Neural progenitor cell (in vitro differentiated cells): Measurements from ENCODE around the gene WNT9A. TPM values are rescaled to one million over a fixed set of nuclear protein-coding genes. Genes with fewer than 3 reads are reported as not detected.
"Not testable (repeated sequence)": the region's sequence is repeated elsewhere in the genome, so short reads cannot be mapped to it uniquely, and the experiment has no call there.

Experiments used
- DNase-seq: peaks from one replicate; pipeline ENCODE4 v3.0.0-alpha.2; 2016; ENCODE audit warnings: low spot score
- H2AFZ ChIP-seq: fragments of 200-600 bp; sonication (generic); replicated peaks from 2 replicates; pipeline ENCODE4 v1.6.1; 2016; ENCODE audit warnings: antibody characterized with exemption
- H3F3A ChIP-seq: fragments of 200-600 bp; sonication (generic); 2 replicates; pipeline ENCODE4 v1.6.1; 2016; ENCODE audit warnings: antibody characterized with exemption, low read depth
- H3K27ac ChIP-seq: fragments of 200-600 bp; sonication (generic); 2 replicates; pipeline ENCODE4 v1.5.1; 2016; ENCODE audit warnings: mild to moderate bottlenecking
- H3K27me3 ChIP-seq: fragments of 200-600 bp; sonication (generic); 2 replicates; pipeline ENCODE4 v1.6.1; 2016; ENCODE audit warnings: mild to moderate bottlenecking, moderate library complexity
- H3K36me3 ChIP-seq: fragments of 200-600 bp; sonication (generic); 2 replicates; pipeline ENCODE4 v1.5.1; 2016
- H3K4me1 ChIP-seq: fragments of 200-600 bp; sonication (generic); 2 replicates; pipeline ENCODE4 v1.6.1; 2016; ENCODE audit warnings: mixed run types
- H3K4me2 ChIP-seq: fragments of 200-600 bp; sonication (generic); 2 replicates; pipeline ENCODE4 v1.6.1; 2016
- H3K4me3 ChIP-seq: fragments of 200-600 bp; sonication (generic); 2 replicates; pipeline ENCODE4 v1.5.1; 2016
- H3K79me2 ChIP-seq: fragments of 200-600 bp; sonication (generic); 2 replicates; pipeline ENCODE4 v1.6.1; 2016; ENCODE audit warnings: low read depth
- H3K9ac ChIP-seq: fragments of 200-600 bp; sonication (generic); 2 replicates; pipeline ENCODE4 v1.6.1; 2016
- H3K9me3 ChIP-seq: fragments of 200-600 bp; sonication (generic); 2 replicates; pipeline ENCODE4 v1.5.1; 2016; ENCODE audit warnings: low read depth
- H4K20me1 ChIP-seq: fragments of 200-600 bp; sonication (generic); 2 replicates; pipeline ENCODE4 v1.6.1; 2016; ENCODE audit warnings: low read depth
- H3K27ac Mint-ChIP-seq: 3 replicates; pipeline ENCODE4 v1.8.0; 2021; ENCODE audit warnings: mixed read lengths
- H3K27me3 Mint-ChIP-seq: 2 replicates; pipeline ENCODE4 v1.8.0; 2022; ENCODE audit warnings: low read depth, mild to moderate bottlenecking, inconsistent platforms, moderate library complexity, mixed read lengths; ENCODE audit not compliant: insufficient read depth
- H3K36me3 Mint-ChIP-seq: 3 replicates; pipeline ENCODE4 v1.8.0; 2021; ENCODE audit warnings: mixed read lengths
- H3K4me1 Mint-ChIP-seq: 3 replicates; pipeline ENCODE4 v1.8.0; 2021; ENCODE audit warnings: mixed read lengths
- H3K4me3 Mint-ChIP-seq: 3 replicates; pipeline ENCODE4 v1.8.0; 2021; ENCODE audit warnings: mild to moderate bottlenecking, moderate library complexity, mixed read lengths
- H3K9me3 Mint-ChIP-seq: 3 replicates; pipeline ENCODE4 v1.8.0; 2020; ENCODE audit warnings: mixed read lengths
- EZH2 ChIP-seq: fragments of 200-600 bp; sonication (generic); IDR thresholded peaks from 2 replicates; pipeline ENCODE4 v1.6.1; 2017; ENCODE audit warnings: antibody characterized with exemption, mild to moderate bottlenecking, moderate library complexity
- EZH2phosphoT487 ChIP-seq: fragments of 200-600 bp; sonication (generic); IDR thresholded peaks from 2 replicates; pipeline ENCODE4 v1.6.1; 2017; ENCODE audit warnings: antibody characterized with exemption
- total RNA-seq: library from RNA; depleted of rRNA; stranded (reverse); fragments of >200 nt; gene quantifications from 2 replicates; pipeline ENCODE4 v1.2.3, GENCODE V29; 2015; ENCODE audit warnings: low replicate concordance
- TF ChIP-seq, protein P1 (sequence below): fragments of 200-600 bp; sonication (generic); IDR thresholded peaks from 2 replicates; pipeline ENCODE4 v1.5.1; 2017; ENCODE audit warnings: antibody characterized with exemption, mild to moderate bottlenecking

The WNT9A gene
- total RNA-seq, 1 donor from 2014 or later: 1.4 TPM

DNA sequence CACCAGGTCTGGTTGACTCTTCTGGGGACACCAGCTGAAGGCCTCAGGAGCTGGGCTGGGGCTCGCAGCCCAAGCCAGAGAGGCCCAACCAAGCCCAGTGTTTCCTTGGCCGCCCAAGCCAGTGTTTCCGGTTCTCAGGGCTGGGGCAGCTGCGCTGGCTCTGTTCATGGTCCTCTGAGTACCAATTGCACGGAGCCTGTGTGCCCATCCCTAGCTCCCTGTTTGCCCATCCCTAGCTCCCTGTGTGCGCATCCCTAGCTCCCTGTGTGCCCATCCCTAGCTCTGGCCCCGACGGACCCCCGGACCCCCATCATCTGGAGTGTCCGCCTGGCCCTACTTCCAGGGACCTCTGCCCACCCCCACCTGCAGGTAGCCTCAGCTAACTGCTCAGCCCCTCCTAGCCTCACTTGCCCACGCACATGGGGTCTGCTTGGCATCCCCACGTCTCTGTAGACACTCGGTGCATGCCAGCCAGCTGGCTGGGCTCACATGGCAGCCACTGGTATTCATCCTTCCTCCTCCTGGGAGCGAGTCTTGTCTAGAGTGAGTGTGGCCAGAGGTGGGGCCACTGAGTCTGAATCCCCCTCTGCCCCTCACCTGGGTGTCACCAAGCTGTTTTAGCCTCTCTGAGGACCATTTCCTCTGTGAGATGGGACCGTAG is 64.0 kb downstream of the WNT9A start:
- H3K4me3 Mint-ChIP-seq: no peak overlapping the region
- peaks cover 2% of the 10 kb centered on the region for H3K27me3 Mint-ChIP-seq
- Histone ChIP-seq H3K79me2 (no peaks in the 10 kb centered on the region), H3F3A (no peaks in the 10 kb centered on the region), H3K9ac (no peak overlapping the region), H3K27ac (no peak overlapping the region), H3K4me3 (no peak overlapping the region), H3K27me3 (peaks cover 7% of the 10 kb centered on the region), H2AFZ (no peak overlapping the region), H3K9me3 (no peaks in the 10 kb centered on the region), H3K4me1 (peaks cover 29% of the 10 kb centered on the region), H4K20me1 (no peaks in the 10 kb centered on the region), H3K36me3 (no peaks in the 10 kb centered on the region), H3K4me2 (no peak overlapping the region)
- H3K27ac Mint-ChIP-seq: no peak overlapping the region
- peaks cover 11% of the 10 kb centered on the region for H3K4me1 Mint-ChIP-seq
- TF ChIP-seq, protein P1, sequence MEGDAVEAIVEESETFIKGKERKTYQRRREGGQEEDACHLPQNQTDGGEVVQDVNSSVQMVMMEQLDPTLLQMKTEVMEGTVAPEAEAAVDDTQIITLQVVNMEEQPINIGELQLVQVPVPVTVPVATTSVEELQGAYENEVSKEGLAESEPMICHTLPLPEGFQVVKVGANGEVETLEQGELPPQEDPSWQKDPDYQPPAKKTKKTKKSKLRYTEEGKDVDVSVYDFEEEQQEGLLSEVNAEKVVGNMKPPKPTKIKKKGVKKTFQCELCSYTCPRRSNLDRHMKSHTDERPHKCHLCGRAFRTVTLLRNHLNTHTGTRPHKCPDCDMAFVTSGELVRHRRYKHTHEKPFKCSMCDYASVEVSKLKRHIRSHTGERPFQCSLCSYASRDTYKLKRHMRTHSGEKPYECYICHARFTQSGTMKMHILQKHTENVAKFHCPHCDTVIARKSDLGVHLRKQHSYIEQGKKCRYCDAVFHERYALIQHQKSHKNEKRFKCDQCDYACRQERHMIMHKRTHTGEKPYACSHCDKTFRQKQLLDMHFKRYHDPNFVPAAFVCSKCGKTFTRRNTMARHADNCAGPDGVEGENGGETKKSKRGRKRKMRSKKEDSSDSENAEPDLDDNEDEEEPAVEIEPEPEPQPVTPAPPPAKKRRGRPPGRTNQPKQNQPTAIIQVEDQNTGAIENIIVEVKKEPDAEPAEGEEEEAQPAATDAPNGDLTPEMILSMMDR: no peak
- no peak for TF ChIP-seq EZH2phosphoT487
- TF ChIP-seq EZH2: no peak
- DNase-seq: no peak
- peaks cover 2% of the 10 kb centered on the region for H3K9me3 Mint-ChIP-seq
- H3K36me3 Mint-ChIP-seq: no peaks in the 10 kb centered on the region

DNA sequence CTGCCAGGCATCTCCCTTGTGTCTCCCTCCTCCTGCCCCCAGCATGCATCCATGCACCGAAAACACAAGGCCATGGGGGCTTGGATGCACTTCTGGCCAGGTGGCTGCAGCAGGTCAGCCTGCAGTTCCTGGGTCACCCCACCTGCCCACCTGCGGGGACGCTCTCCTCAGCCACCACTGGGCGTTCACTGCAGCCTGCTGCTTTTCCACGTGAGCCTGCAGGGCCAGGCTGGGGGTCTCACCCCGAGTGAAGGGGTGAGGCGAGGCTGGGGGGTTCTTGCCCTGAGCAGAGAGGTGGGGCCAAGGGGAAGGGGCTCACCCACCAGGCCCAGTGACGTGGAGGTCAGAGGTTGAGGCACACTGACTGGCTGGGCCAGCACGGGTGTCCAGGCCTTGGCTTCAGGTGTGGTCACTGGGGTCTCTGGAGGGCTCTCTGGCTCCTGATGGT is 64.6 kb downstream of the WNT9A start:
- H3K9ac ChIP-seq: no peak overlapping the region
- H3K36me3 ChIP-seq: no peaks in the 10 kb centered on the region
- H4K20me1 ChIP-seq: no peaks in the 10 kb centered on the region
- Mint-ChIP-seq H3K4me1 (peaks cover 11% of the 10 kb centered on the region), H3K36me3 (no peaks in the 10 kb centered on the region), H3K27ac (no peak overlapping the region), H3K27me3 (peaks cover 2% of the 10 kb centered on the region), H3K9me3 (peaks cover 2% of the 10 kb centered on the region), H3K4me3 (no peak overlapping the region)
- H3K4me2 ChIP-seq: no peak overlapping the region
- H3K27ac ChIP-seq: no peak overlapping the region
- peaks cover 7% of the 10 kb centered on the region for H3K27me3 ChIP-seq
- no peak for DNase-seq
- H3K4me1 ChIP-seq: peaks cover 29% of the 10 kb centered on the region
- TF ChIP-seq EZH2: no peak
- TF ChIP-seq, protein P1: no peak
- no peak for TF ChIP-seq EZH2phosphoT487
- H3K4me3 ChIP-seq: no peak overlapping the region
- no peak overlapping the region for H2AFZ ChIP-seq
- H3F3A ChIP-seq: no peaks in the 10 kb centered on the region
- no peaks in the 10 kb centered on the region for H3K9me3 ChIP-seq
- H3K79me2 ChIP-seq: no peaks in the 10 kb centered on the region

DNA sequence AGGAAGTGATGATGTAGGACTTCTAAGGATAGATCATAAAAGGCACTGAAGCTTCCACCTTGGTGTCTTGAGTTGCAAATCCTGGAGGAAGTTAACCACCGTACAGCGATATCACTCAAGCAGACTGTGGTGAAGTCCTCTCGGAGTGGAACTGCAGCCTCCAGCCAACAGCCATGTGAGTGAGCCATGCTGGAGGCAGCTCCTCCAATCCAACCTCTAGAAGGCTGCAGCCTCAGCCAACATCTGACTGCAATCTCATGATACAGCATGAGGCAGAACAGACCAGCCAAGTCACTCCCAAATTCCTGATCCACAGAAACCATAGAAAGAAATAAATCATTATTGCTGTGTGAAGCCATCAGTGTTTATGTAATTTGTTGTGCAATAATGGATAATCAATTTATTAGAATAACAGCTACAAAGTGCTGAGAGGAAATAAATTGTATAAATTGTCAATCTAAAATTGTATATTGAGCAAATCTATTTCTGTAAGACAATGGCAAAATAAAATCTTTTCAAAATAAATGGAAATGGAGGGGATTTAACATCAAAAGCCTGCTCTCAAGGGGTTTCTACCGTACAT is 67.3 kb downstream of the WNT9A start:
- no peaks in the 10 kb centered on the region for H3F3A ChIP-seq
- no peak overlapping the region for H2AFZ ChIP-seq
- H3K79me2 ChIP-seq: no peaks in the 10 kb centered on the region
- H3K4me2 ChIP-seq: no peak overlapping the region
- Mint-ChIP-seq H3K36me3 (no peaks in the 10 kb centered on the region), H3K27ac (no peak overlapping the region), H3K4me3 (no peak overlapping the region), H3K4me1 (peaks cover under 1% of the 10 kb centered on the region), H3K27me3 (peaks cover 5% of the 10 kb centered on the region), H3K9me3 (peaks cover 5% of the 10 kb centered on the region)
- H3K9ac ChIP-seq: no peak overlapping the region
- peaks cover 12% of the 10 kb centered on the region for H3K27me3 ChIP-seq
- no peaks in the 10 kb centered on the region for H4K20me1 ChIP-seq
- no peaks in the 10 kb centered on the region for H3K9me3 ChIP-seq
- H3K27ac ChIP-seq: no peak overlapping the region
- H3K4me1 ChIP-seq: peaks cover 2% of the 10 kb centered on the region
- no peaks in the 10 kb centered on the region for H3K36me3 ChIP-seq
- no peak overlapping the region for H3K4me3 ChIP-seq
- no peak for DNase-seq
- no peak for TF ChIP-seq EZH2phosphoT487
- TF ChIP-seq, protein P1: no peak
- no peak for TF ChIP-seq EZH2

DNA sequence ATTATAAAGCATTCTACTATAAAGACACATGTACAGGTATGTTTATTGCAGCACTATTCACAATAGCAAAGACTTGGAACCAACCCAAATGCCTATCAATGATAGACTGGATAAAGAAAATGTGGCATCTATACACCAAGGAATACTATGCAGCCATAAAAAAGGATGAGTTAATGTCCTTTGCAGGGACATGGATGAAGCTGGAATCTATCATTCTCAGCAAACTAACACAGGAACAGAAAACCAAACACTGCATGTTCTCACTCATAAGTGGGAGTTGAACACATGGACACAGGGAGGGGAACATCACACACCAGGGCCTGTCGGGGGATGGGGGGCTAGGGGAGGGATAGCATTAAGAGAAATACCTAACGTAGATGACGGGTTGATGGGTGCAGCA is 69.9 kb downstream of the WNT9A start:
- not testable (repeated sequence) for H3K4me3 ChIP-seq, H3K4me2 ChIP-seq, H3K4me1 Mint-ChIP-seq, H3K9me3 ChIP-seq, H3F3A ChIP-seq, DNase-seq, H3K27me3 Mint-ChIP-seq, H4K20me1 ChIP-seq, H3K27ac Mint-ChIP-seq, H3K79me2 ChIP-seq, H2AFZ ChIP-seq, H3K4me3 Mint-ChIP-seq, H3K36me3 Mint-ChIP-seq, H3K9ac ChIP-seq, H3K27ac ChIP-seq, H3K4me1 ChIP-seq, H3K36me3 ChIP-seq
- peaks cover 12% of the 10 kb centered on the region for H3K27me3 ChIP-seq
- H3K9me3 Mint-ChIP-seq: peaks cover 12% of the 10 kb centered on the region

DNA sequence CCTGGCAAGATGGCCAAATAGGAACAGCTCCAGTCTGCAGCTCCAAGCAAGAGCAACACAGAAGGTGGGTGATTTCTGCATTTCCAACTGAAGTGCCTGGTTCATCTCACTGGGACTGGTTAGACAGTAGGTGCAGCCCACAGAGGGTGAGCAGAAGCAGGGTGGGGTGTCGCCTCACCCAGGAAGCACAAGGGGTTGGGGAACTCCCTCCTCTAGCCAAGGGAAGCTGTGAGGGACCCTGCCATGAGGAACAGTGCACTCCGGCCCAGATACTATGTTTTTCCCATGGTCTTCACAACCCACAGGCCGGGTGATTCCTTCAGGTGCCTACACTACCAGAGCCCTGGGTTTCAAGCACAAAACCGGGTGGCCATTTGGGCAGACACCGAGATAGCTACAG is 75.8 kb downstream of the WNT9A start:
- H4K20me1 ChIP-seq, H3K27ac Mint-ChIP-seq, H3K27me3 Mint-ChIP-seq, H3K36me3 ChIP-seq, H3K79me2 ChIP-seq, H3K27me3 ChIP-seq, DNase-seq, H3K36me3 Mint-ChIP-seq, H3K27ac ChIP-seq, H3K4me1 ChIP-seq, H3K4me2 ChIP-seq, H3K9ac ChIP-seq, H3F3A ChIP-seq, H3K4me3 ChIP-seq, H2AFZ ChIP-seq, H3K4me1 Mint-ChIP-seq, H3K9me3 ChIP-seq, H3K4me3 Mint-ChIP-seq: not testable (repeated sequence)
- H3K9me3 Mint-ChIP-seq: peaks cover 18% of the 10 kb centered on the region
